Measurements from ENCODE around the gene DCUN1D3. TPM values are rescaled to one million over a fixed set of nuclear protein-coding genes. Genes with fewer than 3 reads are reported as not detected.

DCUN1D3 gene
- total RNA-seq, 1 donor from 2014 or later, result 9.8 TPM

DNA sequence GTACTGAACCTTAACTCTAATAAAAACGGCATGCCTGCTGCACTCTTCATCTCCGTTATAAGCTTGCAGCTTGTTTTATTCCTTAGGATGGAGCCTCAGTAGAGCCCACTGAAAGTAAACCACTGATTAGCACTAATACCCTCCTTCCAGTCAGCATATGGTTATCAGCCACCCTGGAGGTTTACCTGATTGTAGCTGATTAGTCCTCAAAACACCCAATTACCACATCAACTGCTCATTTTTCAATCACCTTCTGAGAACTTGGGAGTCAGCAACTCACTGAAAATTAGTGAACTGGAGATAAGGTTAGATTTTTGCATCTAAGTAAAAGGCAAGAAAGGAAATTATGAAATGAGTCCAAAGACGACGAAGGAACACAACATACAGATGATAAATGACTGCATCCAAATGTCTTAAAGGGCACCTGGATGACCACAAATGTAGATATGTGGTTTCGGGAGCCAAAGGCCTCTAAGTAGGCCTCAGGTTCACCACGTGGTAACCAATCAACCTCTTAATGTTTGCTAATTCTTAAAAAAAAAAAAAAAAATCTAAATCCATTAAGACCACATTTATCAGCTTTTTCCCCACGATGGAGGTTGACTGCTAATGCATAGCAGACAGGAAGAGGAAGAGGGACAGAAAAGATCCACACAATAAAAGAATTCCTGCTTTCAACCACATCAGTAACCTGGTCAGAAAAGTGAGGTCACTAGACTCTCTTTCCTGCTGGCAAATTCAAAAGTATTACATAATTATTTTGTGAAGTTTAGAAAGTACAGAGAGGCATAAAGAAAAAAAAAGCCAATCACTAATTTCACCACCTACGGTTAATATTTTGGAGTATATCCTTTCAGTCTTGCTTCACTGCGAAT is 28.0 kb downstream of the DCUN1D3 start:
- TF ChIP-seq, protein P1, sequence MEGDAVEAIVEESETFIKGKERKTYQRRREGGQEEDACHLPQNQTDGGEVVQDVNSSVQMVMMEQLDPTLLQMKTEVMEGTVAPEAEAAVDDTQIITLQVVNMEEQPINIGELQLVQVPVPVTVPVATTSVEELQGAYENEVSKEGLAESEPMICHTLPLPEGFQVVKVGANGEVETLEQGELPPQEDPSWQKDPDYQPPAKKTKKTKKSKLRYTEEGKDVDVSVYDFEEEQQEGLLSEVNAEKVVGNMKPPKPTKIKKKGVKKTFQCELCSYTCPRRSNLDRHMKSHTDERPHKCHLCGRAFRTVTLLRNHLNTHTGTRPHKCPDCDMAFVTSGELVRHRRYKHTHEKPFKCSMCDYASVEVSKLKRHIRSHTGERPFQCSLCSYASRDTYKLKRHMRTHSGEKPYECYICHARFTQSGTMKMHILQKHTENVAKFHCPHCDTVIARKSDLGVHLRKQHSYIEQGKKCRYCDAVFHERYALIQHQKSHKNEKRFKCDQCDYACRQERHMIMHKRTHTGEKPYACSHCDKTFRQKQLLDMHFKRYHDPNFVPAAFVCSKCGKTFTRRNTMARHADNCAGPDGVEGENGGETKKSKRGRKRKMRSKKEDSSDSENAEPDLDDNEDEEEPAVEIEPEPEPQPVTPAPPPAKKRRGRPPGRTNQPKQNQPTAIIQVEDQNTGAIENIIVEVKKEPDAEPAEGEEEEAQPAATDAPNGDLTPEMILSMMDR (IDR thresholded peaks at IDR 0.05; ENCODE audit: borderline replicate concordance), result no peak
- H3K27ac ChIP-seq (replicated peaks), result peak overlapping the region; percentile 83
- intact Hi-C loops (cut with micrococcal nuclease), result no loop called here

DNA sequence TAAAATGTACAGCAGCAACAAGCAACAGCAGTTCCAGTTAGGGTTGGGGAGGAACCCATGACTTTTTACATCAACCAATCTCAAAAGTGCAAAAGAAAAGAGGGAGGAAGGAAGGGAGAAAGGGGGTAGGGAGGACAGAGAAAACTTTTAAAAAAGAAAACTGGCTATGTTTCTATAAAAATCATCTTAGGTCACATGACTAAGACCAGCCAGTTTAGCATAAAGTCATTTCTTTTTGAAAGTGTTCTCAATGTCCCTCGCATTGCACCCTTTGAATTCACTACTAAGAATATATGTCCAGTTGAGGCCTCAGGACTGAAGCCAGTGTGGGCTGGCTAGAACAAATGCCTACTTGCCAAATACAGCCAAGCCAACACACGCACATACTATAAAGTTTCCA is 28.9 kb downstream of the DCUN1D3 start:
- TF ChIP-seq, protein P1 (IDR thresholded peaks at IDR 0.05; ENCODE audit: borderline replicate concordance), result no peak

More for the DNA sequence above, 28.0 kb downstream of the DCUN1D3 start:
- Histone ChIP-seq H3K36me3 (no peaks in the 10 kb centered on the region), H3K4me1 (peaks cover 93% of the 10 kb centered on the region), H3K4me3 (no peak overlapping the region), H3K9me3 (replicated peaks) (no peaks in the 10 kb centered on the region), H3K27me3 (ENCODE audit: low read depth) (no peaks in the 10 kb centered on the region)
- DNase-seq, result no peak

DNA sequence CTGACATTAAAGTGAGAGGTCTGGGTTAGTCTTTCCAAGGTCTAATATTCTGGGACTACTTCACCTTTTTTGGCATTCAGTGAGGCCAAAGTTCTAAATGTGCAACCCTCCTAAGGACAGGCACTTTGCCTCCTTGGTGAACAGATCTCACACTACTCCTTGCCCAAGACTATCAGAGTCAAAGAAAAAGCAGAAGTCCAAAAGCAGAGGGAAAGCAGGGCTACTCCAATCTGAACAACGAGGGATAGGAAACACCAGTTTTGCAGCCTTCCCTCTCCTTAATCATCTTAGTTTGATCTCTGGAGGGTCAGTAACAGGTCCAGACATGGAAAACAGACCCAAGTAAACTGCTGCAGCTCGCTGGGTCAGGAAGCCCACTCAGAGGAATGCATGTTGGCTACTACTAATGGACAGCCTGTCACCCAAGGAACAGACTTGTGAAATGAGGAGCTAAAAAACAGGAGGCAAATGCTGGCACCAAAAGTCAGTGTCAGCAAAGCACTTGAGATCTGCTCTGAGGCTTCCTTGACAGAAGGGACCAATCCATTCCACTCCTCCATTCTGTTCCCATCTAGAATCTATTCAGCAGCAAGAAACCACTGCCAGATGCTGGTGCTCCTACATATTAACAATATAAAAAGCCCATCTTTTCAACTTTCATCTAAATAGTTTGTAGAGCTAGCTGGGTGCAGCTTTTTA is 29.9 kb downstream of the DCUN1D3 start:
- intact Hi-C loops (cut with micrococcal nuclease), result no loop called here
- TF ChIP-seq, protein P1 (IDR thresholded peaks at IDR 0.05; ENCODE audit: borderline replicate concordance), result no peak
- peak overlapping the region; percentile 83 for H3K27ac ChIP-seq (replicated peaks)
- H3K4me3 ChIP-seq, result no peak overlapping the region
- H3K36me3 ChIP-seq, result no peaks in the 10 kb centered on the region
- DNase-seq, result no peak
- no peaks in the 10 kb centered on the region for H3K27me3 ChIP-seq (ENCODE audit: low read depth)
- peaks cover 100% of the 10 kb centered on the region for H3K4me1 ChIP-seq
- H3K9me3 ChIP-seq (replicated peaks), result no peaks in the 10 kb centered on the region

More for the DNA sequence above, 28.9 kb downstream of the DCUN1D3 start:
- H3K27me3 ChIP-seq (ENCODE audit: low read depth), result no peaks in the 10 kb centered on the region
- no peak overlapping the region for H3K4me3 ChIP-seq
- H3K27ac ChIP-seq (replicated peaks), result peak overlapping the region; percentile 83
- DNase-seq, result no peak
- no peaks in the 10 kb centered on the region for H3K36me3 ChIP-seq
- intact Hi-C loops (cut with micrococcal nuclease), result no loop called here
- H3K4me1 ChIP-seq, result peaks cover 99% of the 10 kb centered on the region
- no peaks in the 10 kb centered on the region for H3K9me3 ChIP-seq (replicated peaks)

DNA sequence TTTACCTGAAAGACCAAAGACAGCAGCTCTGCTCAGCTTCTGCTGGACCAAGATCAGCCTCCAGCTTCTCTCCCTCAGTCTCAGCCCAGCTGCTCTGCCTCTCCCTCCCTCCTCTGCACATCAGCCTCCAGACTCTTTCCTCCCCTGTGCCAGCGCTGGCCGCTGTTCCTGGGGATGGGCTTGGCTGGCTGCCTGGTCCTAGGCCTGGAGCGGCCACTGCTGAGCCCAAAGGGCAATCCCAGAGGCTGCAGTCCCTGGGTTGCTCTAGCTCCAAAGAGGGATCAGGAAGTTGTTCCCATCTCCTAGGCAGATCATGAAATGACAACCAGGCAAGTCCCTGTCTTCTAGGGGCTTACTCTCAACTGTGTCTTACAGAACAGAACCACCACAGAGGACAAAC is 31.3 kb downstream of the DCUN1D3 start:
- Histone ChIP-seq H3K9me3 (replicated peaks) (no peaks in the 10 kb centered on the region), H3K27me3 (ENCODE audit: low read depth) (no peaks in the 10 kb centered on the region), H3K36me3 (no peaks in the 10 kb centered on the region), H3K27ac (replicated peaks) (peak overlapping the region; percentile 83), H3K4me1 (peaks cover 99% of the 10 kb centered on the region), H3K4me3 (peak overlapping the region; percentile 12)
- intact Hi-C loops (cut with micrococcal nuclease), result no loop called here
- DNase-seq, result peak; percentile 92
- TF ChIP-seq, protein P1 (IDR thresholded peaks at IDR 0.05; ENCODE audit: borderline replicate concordance), result no peak

DNA sequence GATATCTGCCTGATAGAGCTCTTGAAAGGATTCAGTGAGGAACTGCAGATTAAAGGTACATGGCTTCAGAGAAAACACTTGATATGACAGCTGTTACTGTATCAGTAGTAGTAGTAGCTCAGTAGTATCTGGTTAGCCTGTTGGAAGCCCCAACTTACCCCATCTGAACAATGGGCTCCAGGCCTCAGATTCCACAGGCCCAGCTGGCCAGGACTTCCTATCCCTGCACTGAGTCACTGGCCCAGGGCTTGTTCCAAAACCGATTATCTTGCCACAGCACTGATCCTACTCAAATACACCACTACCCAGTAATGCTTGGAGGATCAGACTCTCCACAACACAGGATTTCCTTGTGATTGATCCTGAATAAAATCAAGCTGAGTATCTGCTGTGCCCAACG is 32.6 kb downstream of the DCUN1D3 start:
- no peaks in the 10 kb centered on the region for H3K27me3 ChIP-seq (ENCODE audit: low read depth)
- H3K27ac ChIP-seq (replicated peaks), result peak overlapping the region; percentile 83
- intact Hi-C loops (cut with micrococcal nuclease), result no loop called here
- no peaks in the 10 kb centered on the region for H3K9me3 ChIP-seq (replicated peaks)
- no peak for DNase-seq
- no peaks in the 10 kb centered on the region for H3K36me3 ChIP-seq
- TF ChIP-seq, protein P1 (IDR thresholded peaks at IDR 0.05; ENCODE audit: borderline replicate concordance), result no peak
- H3K4me1 ChIP-seq, result peaks cover 99% of the 10 kb centered on the region
- H3K4me3 ChIP-seq, result no peak overlapping the region
